NCI-H1930 (cell line): ENCODE measurements around the gene PPFIA3.
"Not testable (repeated sequence)": the region's sequence is repeated elsewhere in the genome, so short reads cannot be mapped to it uniquely, and the experiment has no call there.

ENCODE experiments used
- DNase-seq, 2 experiments: peaks; one replicate each; lab custom pipeline; 2025; lab: John Stamatoyannopoulos, UW

Gene PPFIA3

GRCh38 chr19:49103331-49104085 lies 15.8 kb upstream of the PPFIA3 start:
- no peak for DNase-seq

DNA sequence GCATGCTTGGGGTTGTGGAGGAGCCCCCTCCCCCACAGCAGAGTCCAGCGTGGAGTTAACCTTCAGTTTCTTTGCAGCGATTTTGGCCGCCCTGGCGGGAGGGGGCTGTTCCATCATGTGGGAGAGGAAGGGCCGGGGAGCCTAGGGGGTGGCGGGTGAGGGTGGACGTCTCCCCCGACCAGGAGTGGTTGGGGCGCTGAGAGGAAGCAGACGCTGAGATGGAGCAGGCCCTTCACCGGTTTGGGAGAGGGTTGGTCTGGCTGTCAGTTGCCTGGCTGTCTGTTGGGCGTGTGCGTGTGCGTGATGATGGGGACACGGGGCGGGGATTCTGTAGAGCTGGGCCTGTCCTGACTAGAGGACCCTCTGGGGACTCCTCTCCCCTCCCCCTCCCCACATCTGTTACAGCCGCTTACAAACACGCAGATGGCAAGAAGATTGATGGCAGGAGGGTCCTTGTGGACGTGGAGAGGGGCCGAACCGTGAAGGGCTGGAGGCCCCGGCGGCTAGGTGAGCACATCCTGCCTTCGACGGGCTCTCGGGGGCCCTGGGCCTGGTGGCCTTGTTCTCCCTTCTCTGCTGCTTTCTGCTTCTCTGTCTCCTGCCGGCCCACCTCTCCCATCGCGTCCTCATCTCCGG lies 15.0 kb upstream of the PPFIA3 start:
- DNase-seq: no peak

DNA sequence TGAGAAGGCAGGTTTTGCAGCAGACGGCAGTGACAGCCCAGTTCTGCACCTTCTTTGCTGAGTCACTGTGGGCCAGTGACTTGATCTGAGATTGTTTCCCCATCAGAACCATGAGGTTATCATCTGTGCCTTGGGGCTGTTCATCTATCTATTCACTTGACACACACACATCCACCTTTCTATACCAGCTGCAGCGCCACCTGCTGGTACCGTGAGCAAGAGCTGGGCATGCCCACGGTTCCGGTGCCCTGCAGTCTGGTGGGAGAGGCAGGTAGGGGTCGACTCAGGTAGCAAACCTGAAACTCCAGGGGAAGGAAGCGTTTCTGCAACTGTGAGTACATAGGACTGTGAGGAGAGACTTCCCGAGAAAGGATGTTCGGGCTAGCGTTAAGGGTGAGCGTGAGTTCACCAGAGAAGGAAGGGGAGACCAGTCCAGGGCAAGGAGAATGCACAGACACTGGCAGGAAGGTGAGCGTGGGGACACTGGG lies 12.7 kb upstream of the PPFIA3 start:
- DNase-seq: peak; percentile 40 to 66

DNA sequence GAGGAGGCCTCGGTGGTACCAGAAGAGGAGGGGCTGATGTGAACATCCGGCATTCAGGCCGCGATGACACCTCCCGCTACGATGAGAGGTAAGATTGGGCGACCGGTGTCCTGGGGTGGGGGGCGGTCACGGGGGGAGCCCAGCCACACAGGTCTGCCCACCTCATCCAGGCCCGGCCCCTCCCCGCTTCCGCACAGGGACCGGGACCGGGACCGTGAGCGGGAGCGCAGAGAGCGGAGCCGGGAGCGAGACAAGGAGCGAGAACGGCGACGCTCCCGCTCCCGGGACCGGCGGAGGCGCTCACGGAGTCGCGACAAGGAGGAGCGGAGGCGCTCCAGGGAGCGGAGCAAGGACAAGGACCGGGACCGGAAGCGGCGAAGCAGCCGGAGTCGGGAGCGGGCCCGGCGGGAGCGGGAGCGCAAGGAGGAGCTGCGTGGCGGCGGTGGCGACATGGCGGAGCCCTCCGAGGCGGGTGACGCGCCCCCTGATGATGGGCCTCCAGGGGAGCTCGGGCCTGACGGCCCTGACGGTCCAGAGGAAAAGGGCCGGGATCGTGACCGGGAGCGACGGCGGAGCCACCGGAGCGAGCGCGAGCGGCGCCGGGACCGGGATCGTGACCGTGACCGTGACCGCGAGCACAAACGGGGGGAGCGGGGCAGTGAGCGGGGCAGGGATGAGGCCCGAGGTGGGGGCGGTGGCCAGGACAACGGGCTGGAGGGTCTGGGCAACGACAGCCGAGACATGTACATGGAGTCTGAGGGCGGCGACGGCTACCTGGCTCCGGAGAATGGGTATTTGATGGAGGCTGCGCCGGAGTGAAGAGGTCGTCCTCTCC lies 11.5 kb upstream of the PPFIA3 start:
- no peak for DNase-seq

DNA sequence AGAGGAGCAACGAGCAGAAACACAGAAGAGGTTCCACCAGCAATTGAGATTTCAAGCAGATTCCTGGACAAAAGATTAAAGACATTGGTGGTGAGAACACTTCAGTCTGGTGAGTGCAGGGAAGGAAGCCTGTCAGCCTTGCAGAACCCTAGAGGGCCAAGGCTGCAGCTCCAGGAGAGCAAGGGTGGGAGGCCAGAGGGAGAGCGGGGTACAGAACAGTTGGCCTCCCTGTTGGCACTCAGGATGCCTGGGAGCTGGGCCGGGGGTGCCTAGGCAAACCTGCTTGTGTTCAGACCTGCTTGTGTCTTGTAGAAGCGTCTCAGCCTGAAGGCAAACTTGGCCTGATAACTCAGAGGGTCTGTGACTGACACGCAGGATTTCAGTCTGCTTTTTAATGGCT lies 10.3 kb upstream of the PPFIA3 start:
- DNase-seq: no peak

- DNase-seq: no peak
Measured at GRCh38 chr19:49109569-49110233, 9.6 kb upstream of the PPFIA3 start.

DNA sequence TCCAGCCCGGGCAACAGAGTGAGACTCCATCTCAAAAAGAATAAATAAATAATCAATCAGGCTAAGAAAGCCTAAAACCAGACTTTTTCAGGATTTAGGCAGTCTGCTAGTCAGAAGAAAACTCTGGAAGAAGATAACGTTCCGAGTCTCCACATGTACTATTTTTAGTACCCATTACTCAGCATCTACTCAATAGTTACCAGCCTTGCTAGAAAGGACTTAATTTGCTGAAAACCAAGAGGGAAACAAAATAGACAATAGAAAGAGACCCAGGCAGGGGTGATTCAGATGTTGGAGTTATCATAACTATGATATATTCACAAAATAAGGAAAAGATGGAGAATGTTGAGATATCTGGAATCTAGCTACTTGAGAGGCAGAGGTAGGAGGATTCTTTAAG lies 8.8 kb upstream of the PPFIA3 start:
- no peak for DNase-seq

DNA sequence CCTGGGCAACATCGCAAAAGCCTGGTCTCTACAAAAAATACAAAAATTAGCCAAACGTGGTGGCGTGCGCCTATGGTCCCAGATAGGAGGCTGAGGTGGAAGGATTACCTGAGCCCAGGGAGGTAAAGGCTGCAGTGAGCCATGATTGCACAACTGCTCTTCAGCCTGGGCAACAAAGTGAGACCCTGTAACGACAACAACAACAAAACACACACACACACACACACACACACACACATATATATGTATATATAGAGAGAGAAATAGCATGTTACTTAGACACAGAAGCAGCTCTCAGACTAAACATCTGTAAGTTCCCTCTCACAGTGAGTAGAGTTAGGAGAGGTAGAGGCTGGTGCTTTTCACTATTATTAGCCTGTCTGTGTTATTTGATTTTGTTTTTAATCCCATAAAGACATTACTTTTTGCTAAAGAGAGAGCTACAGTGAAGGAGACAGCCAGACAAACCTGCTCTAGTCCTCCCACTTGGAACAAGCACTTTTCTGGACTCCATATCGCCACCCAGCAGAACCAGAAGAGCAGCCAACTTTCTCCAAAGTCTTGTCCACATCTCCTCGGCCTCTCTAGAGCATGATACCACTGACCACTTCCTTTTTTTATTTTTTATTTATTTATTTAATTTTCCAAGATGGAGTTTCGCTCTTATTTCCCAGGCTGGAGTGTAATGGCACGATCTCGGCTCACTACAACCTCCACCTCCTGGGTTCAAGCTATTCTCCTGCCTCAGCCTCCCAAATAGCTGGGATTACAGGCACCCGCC lies 7.9 kb upstream of the PPFIA3 start:
- DNase-seq: no peak

DNA sequence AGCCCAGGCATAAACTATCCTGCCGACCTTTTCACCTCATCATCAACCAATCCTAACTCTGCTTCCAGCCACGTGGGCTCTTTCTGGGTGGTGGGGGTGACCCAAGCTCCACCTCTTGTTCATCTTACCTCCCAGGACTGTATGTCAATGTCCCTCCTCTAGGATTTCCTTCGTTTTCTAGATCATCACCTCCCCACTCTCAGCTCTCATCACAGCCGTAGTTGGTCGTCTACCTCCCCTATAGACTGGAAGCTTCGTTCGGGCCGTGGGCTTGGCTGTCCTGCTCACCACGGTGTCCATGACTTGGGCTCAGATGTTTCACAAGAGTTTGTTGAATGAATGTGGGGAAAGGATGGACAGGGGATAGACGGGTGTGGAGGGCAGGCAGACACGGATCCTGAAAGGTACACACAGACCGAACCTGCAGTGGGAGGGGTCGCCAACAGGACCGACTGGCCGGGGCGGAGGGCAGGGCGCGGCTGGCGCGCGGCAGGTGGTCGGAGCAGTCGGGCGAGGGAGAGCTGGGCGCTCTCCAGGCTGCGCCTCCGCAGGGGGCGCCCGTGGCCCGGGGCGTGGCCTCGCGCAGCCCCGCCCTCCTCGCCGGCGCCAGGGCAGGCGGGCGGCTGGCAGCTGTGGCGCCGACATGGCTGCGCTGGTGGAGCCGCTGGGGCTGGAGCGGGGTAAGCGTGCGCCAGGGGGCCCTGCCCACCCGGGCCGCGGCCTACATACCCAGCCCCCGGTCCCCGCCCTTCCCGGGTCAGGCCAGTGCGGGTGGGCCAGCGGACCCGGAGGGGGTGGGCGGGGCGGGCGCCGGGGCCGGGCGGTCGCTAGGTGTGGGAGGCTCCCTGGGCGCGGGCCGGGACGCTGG lies 5.3 kb upstream of the PPFIA3 start, which contains the start of gene LIN7B:
Gene LIN7B (plus strand): TSS at position 609 of the 868 bp plus-strand sequence. CDS start 35 bp downstream, at position 644.
- peak; percentile 43 to 81 for DNase-seq

GRCh38 chr19:49114630-49115363 lies 4.5 kb upstream of the PPFIA3 start:
- DNase-seq: peak; percentile 28 to 53

DNA sequence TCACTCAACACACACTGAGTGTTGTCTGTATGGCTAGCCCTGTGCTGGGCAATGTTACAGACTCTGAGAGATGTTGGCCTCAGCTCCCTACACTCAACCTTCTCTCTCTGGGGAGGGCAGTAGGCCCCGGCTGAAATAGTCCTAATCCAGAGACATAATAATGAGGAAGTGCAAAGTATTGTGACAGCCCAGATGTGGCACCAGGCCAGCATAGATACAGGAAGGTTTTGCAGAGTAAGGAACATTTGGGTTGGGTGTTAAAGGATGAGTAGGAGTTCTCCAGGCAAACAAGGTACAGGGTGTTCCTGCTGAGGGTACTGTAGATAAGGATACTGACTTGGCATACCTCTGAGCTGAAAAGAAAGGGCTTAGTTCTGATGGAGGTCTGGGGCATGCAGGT lies 2.8 kb upstream of the PPFIA3 start:
- DNase-seq: no peak

DNA sequence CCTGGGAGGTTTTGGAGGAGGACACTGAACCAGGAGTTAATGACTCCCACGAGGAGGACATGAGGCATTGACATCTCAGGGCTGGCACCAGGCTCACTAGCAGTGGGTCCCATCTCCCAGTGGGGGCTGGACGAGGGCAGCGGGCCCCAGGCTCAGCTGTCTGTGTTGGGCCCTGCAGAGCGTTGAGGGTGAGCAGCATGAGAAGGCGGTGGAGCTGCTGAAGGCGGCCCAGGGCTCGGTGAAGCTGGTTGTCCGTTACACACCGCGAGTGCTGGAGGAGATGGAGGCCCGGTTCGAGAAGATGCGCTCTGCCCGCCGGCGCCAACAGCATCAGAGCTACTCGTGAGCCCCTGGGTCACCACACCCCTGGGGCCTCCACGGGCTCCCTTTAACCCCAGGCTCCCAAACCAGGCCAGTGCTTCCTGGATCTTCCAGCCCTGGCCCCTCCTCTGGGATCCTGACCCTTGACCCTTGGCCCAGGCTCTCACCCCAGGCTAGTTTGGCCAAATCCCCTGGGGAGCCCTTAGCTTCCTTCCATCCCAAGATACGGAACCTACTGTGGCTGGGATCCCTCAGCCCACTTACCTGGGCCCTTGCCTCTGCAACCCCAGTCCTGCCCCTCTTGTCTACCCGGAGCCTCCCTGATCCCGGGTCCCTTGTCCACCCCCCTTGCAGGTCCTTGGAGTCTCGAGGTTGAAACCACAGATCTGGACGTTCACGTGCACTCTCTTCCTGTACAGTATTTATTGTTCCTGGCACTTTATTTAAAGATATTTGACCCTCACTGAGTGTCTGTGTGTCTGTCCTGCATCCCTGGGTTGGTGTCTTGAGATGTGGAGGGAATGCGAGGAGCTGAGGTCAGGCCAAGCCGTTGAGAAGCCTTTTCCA lies 1.4 kb upstream of the PPFIA3 start:
- no peak for DNase-seq

DNA sequence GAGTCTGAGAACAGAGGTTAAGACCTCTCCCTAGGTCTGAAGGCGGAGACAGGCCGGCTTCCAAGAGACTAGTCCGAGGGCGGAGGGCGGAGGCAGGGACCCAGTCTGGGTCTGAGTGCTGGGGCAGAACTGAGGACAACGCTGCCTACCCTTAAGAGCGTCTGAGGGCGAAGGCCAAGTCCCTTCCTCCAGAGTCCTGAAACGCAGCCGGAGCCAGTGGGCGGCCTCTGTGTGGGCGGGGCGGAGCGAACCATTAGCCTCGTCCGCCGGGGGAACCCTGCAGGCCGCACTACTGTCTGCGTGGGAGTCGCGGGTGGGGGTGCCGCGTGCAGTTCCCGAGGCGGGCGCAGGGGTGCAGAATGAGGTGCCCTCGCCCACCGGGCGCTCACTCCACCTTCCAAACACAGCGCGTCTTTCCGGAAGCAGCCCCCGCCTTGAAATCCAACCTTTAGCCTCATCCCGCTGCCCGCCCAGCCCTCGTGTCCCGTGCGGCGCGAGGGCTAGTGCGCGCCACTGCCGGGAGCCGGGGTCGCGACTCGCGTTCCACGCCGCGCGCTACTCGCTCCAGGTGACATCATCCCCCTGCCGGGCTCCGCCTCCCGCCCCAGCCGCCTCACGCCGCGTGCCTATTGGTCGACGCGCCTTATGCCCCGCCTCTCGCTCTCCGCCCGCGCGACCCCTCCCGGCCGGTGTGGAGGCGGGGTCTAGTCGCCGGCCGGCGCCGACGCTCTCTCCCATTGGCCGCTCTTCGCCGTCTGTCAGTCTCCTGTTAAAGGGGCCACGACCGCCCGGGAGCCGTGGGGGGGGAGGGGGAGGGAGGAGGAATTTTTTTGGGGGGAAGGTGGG lies 556 bp upstream of the PPFIA3 start, which contains the start of gene C19orf73:
Gene C19orf73 (minus strand): TSS at position 579 of the 846 bp plus-strand sequence. CDS start 121 bp downstream, at position 458.
- peak; percentile 94 to 95 for DNase-seq

DNA sequence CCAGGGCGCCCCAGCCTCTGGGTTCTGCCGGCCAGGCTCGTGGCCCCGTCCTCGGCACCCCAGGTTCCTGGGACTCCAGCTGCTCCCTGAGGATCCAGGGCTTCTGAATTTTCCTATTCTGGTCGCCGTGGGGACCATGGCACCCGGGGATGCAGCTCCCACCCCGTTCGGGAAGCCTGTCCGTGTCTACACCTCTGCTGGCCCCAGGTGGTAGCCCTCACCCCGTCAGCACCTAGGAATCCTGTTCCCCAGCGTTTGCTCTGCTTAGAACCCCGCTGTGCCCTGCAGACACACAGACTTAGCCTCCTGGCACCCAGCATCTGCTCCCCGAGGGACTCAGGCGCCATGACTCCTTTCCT lies 960 bp downstream of the PPFIA3 start:
- no peak for DNase-seq

DNA sequence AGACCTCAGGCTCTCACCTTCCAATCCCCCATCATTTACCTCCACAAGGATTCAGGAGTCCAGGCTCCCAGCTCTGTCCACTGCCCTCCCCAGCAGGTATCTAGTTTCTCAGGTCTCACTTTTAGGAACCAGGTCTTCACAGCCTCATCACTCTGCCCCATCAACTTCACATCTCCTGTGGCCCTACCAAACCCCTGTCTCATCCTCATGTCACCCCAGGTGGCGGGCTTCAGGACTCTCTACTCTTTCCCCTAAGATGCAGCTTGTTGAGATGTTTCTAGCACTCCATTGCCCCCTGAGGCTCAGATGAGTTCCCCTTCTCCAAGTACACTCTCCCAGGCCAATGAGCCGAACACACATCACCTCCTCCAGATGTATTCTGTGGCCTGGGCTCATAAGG lies 1.5 kb downstream of the PPFIA3 start:
- no peak for DNase-seq

- not testable (repeated sequence) for DNase-seq
Measured at GRCh38 chr19:49121841-49122240, 2.5 kb downstream of the PPFIA3 start.

GRCh38 chr19:49123285-49123684 lies 3.9 kb downstream of the PPFIA3 start:
- not testable (repeated sequence) for DNase-seq
